NT2/D1 (cell line): ENCODE data around the gene CRYBB3.

Experiments
- SUZ12 ChIP-seq: IDR thresholded peaks from 2 replicates; pipeline ENCODE4 v1.6.1; 2011; ENCODE audit not compliant: insufficient read length, insufficient read depth; ENCODE audit errors: extremely low read depth
- YY1 ChIP-seq: IDR thresholded peaks from 2 replicates; pipeline ENCODE4 v1.6.1; 2011; ENCODE audit not compliant: insufficient read length, insufficient read depth

- TF ChIP-seq YY1 (no peak), SUZ12 (no peak)
Observed at GRCh38 chr22:25174156-25174887, 25.3 kb upstream of the CRYBB3 start.
